Fibroblast of gingiva (primary cell): ENCODE data around the gene ALDH3B2.
"Not testable (repeated sequence)": the region's sequence is repeated elsewhere in the genome, so short reads cannot be mapped to it uniquely, and the experiment has no call there.

ENCODE experiments used
- DNase-seq: peaks from one replicate; pipeline ENCODE4 v3.0.0-alpha.2; 2011; ENCODE audit warnings: low read depth

The ALDH3B2 gene, protein sequence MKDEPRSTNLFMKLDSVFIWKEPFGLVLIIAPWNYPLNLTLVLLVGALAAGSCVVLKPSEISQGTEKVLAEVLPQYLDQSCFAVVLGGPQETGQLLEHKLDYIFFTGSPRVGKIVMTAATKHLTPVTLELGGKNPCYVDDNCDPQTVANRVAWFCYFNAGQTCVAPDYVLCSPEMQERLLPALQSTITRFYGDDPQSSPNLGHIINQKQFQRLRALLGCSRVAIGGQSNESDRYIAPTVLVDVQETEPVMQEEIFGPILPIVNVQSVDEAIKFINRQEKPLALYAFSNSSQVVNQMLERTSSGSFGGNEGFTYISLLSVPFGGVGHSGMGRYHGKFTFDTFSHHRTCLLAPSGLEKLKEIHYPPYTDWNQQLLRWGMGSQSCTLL

DNA sequence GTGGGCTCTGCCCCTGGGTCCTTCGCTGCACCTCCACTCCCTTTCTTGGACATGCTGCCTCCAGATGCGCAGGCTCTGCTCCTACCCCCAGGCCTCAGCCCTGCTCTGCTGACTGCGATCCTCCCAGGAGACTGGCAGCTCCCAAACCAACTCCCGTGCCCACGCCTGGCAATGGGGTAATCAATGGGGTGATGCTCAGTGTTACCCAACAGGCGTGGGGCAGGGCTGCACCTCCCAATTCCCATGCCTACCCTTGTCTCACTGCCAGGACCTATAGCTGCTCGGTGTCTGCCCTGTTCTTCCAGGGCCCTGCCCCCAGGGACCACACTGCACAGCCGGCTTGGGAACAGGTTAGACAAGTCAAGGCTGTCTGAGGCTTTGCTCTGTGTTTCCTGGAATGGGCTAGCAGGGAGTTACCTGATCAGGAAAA is at the start of gene ALDH3B2:
Gene ALDH3B2 (minus strand): TSS at position 182 of the 430 bp plus-strand sequence. CDS start 7,688 bp downstream, outside the sequence.
- no peak for DNase-seq

DNA sequence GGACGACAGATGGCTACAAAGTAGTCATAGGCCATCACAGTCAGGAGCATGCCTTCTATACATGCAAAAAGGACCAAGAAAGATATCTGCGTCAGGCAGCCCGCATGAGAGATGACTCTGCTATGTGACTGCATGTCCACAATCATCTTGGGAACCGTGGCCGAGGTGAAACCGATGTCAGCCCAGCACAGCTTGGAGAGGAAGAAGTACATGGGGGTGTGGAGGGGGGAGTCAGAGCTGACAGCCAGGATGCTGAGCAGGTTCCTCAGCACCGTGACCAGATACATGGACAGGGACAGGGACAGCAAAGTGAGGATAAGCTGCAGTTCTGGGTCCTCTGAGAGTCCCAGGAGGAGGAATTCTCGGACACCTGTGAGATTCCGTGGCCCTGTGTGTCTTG is 48.6 kb upstream of the ALDH3B2 start:
- DNase-seq = not testable (repeated sequence)

DNA sequence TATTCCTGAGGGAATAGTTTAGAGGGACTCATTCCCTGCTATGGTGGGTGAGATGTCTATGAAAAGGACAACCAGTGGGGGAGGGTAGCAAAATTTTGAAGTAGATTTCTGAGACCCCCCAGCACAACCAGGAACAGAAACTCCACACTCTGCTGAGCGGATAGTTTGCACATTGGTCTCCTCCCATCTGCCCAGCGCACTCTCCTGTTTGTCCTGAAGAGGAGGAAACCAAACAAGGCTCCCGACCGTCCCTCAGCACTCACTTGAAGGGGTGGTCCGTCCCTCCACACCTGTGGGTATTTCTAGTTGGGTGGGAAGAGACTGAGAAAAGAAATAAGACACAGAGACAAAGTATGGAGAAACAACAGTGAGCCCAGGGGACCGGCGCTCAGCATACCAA is 41.8 kb upstream of the ALDH3B2 start:
- not testable (repeated sequence) for DNase-seq

DNA sequence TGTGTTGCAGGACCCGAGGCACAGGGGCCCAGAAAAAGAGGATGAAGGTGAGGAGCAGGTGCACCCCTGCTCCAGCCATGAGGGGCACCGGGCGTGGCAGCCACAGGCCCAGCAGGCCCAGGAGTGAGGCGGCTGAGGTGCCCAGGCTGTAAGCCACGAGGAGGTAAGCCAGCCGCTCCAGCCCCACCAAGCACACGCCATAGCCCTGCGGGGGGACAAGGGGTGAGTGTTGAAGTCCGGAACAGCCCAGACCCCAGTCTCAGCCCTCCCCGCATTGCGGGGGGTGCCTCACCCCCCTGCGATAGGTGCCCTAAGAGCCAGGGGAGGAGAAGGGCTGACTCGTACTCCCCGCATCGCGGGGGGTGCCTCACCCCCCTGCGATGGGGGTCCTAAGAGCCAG is 41.4 kb upstream of the ALDH3B2 start:
- not testable (repeated sequence) for DNase-seq

DNA sequence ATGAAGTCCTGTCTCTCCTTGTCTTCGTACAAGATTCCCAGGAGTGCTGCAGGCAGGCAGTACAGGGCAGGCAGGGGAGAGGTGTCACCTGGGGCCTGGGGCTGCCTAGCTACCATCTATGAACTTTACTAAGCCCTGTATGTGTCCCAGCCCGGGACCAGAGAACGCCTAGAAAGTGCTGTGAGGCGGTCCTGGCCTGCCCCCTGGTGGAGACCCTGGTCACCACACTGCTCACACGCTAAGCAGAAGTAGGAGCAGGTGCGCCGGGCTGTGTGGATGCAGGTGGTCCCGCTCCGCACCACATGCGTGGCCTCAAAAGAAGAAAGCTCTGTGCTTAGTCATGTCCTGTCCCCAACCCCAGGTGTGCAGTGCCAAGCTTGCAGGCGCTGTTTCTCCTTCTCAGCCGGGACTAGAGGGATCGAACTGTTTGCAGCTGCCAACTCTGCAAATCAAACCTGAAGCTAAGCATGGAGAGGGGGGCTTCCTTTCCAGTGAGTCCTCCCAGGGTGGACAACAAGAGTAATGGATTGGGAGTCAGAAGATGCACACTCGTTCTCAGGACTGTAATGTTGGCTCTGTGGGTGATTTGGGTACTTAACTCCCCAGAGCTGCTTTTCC is 39.6 kb upstream of the ALDH3B2 start:
- not testable (repeated sequence) for DNase-seq

DNA sequence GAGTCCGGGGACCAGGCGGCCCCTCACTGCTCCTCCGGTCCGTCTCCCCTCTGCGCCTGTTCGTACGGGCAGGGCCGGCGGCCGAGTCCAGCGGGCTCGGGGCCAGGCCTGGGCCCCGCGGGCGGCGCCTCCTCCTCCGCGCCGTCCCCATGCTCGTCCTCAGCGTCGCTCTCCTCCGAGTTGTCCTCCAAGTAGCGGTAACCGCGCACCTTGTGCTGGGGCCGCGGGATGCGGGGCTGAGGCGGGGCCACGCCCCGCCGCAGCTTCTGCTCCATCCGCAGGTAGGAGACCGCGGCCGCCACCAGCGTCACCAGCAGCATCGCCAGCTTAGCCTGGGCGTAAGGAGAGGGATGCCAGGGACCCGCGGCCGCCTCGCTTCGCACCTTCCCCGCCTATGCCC is 37.3 kb upstream of the ALDH3B2 start:
- not testable (repeated sequence) for DNase-seq

DNA sequence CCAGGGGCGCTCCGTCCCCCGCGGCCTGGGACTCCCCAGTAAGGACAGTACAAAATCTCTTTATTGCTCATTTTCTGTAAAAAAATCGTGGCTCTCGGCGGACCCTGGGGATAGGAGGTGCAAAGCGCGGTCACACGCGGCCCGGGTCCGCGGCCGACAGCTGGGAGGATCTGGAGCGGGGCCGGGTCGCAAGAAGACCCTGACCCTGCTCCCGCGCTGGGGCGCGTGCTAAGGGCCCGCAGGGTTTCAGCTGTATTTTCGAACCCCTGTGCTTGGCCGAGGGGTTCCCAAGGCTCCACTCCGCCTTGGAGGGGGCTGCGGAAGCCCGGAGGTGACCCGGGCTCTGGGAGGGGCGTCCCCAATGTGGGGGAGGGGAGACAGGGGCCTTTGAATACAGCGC is 36.8 kb upstream of the ALDH3B2 start:
- DNase-seq = not testable (repeated sequence)

DNA sequence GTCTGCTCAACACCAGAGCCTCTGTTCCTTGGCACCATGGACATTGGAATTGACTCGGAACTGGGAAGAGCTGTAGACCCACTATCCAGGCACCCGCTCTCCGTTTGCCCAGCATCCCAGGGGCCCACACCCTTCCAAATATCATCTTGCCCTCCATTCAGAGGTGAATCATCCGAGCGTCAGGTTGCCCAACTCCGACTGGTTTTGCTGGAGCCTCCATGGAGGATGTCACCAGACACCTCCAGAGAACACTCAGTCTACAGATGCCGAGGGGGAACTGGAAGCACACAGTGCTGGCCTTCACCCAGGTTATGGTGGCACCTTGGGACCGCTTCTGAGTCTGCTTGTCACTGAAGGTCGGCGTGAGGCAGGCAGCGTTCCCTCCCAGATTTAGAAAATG is 35.4 kb upstream of the ALDH3B2 start:
- DNase-seq = not testable (repeated sequence)

DNA sequence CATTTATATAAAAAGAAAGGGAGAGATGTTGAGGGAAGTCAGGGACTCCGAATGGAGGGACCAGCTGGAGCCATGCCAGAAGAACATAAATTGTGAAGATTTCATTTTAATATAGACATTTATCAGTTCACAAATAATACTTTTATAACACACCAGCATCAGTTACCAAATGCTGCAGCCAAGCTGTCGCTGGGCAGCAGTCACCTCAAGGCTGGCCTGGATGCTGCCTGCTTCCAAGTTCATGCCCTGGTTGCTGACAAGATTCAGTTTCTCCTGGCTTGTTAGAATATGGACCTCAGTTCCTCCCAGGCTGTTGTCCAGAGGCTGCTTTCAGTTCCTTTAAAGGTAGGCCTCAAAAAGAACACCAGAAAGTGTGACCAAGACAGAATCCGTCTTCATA is 30.8 kb upstream of the ALDH3B2 start:
- no peak for DNase-seq

DNA sequence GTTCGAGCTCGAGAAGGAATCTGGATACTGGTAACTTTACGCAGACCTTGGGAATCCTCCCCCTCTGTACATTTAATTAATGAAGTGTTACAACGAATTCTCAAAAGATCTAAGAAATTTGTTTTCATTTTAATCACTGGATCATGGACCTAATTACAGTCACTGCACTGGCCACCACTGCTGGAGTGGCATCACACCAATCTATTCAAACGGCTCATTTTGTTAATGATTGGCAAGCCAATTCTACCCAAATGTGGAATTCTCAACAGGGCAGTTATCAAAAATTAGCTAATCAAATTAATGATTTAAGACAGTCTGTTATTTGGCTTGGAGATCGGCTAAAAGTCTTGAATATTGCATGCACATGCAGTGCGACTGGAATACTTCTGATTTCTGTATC is 30.1 kb upstream of the ALDH3B2 start:
- DNase-seq = no peak

DNA sequence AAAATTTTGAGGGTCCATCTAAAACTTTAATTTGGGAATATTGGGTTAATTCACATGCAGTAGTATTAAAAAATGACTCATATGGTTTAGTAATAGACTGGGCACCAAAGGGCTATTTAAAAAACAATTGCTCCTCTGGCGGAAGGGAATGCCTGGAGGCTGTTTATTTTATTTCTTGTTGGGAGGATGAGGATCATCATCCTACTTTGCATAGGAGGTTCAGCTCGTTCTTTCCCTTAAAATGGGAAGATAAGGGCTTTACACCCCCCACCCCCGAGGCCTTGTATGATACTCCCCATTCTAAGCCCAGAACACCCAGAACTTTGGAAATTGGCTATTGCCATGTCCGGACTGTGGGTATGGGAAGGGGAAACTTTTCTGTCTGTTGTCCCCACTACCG is 29.3 kb upstream of the ALDH3B2 start:
- not testable (repeated sequence) for DNase-seq

DNA sequence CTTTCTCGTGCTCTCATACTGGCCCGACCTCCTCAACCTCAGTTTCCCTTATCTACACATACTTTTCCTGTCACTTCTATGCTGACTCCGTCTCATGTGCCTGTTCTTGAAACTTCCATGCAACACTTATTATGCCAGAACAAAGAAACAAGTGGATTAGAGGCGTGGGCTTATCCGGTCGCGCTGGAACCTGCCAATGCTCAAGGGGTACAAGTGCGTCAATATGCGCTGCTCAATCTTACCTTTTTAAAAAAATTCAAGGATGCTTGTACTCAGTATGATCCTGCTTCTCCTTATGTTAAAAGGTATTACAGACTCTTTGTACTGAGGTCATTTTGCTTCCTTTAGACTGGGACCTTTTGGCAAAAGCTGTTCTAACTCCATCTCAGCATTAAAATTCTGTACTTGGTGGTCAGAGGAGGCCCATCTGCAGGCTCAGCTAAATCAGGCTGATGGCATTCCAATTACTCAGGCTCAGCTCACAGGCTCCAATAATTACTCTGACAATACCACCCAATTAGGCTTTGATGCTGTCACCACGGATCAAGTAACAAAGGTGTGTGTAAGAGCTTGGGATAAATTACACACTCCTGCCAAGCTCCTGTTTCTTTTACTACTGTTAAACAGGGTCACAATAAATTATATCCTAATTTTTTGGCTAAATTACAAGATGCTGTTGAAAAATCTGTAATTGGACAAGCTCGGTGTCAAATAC is 26.3 kb upstream of the ALDH3B2 start:
- DNase-seq = no peak

DNA sequence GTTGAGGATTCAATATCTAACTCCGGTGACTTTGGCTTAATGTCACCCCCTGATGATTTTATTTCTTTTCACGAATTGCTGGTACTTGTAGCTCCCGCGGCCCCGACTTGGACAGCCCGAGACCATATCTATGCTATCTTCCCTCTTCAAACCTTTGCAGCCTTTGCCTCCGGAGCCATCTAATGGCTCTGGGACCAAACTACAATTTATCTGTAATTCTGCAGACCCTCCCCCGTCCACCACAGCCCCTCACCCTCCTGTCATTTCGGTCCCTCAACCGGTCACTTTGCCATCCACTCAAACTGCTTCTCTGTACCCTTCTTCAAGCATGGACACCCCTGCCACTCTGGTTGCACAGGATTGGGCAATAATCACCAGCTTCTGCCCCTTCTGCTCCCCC is 25.7 kb upstream of the ALDH3B2 start:
- no peak for DNase-seq

DNA sequence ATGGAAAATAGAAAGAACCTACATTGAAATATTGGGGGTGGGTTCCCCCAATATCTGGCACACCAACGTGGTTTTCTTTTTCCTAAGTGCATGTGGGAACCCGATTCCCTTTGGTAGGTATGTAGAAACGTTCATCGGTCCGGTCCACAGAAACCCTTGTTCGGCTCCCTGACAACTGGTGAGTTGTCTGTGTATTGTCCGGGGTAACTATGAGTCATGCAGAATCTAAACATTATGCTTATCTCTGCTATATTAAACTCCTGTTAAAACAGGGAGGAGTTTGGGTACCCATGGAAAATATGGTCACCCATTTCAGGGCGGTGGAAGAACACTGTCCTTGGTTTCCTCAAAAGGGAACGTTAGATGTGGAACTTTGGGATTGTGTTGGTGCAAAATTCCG is 25.1 kb upstream of the ALDH3B2 start:
- no peak for DNase-seq

DNA sequence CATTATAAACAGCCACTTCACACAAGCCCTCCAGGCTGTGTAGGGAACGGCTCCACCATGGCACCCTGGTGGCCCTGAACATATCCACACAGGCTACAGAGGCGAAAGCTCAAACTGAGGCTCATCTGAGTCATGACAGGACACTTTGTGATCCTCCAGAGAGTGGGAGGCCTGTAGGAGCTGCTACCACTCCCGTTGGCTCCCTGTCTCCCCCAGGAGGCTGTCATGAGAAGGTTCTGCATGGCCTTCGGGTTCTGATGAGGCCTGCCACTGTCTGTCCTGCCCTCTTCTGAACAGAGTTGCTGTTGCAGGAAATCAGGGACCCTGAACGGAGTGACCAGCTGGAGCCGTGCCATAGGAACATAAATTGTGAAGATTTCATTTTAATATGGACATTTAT is 23.8 kb upstream of the ALDH3B2 start:
- no peak for DNase-seq

DNA sequence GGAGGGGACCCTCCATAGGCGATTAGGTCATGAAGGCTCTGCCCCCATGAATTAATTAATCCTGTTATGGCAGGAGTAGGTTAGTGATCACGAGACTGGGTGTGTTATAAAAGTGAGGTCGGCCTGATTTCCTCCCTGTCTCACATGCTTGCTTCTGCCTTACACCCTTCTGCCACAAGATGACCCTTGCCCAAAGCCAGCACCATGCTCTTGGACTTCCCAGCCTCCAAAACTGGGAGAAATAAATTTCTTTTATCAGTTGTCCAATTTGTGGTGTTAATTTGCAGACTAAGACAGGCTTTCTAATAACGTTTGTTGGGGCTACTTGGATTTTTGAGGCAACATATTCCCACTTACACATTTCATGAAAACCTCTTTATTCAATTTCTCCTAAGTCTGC is 23.4 kb upstream of the ALDH3B2 start:
- DNase-seq = no peak

DNA sequence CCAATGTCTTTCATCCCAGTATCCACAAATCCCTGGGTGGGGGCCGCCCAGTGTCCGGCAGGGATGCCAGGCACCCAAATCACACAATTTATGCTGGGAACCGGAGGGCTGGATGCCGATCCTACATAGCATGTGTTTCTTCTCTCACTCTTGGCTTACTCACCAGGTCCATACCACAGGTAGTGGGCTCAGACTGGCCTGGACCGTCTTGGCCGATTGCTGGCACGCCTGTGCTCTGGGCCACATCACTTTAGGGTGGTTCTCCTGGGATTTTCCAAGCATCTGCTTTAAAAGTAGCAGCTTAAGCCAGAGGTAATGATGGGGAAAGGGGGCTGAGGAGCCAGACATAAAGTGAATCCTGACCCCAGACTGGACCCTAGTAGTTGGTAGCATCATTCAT is 22.6 kb upstream of the ALDH3B2 start:
- DNase-seq = no peak

DNA sequence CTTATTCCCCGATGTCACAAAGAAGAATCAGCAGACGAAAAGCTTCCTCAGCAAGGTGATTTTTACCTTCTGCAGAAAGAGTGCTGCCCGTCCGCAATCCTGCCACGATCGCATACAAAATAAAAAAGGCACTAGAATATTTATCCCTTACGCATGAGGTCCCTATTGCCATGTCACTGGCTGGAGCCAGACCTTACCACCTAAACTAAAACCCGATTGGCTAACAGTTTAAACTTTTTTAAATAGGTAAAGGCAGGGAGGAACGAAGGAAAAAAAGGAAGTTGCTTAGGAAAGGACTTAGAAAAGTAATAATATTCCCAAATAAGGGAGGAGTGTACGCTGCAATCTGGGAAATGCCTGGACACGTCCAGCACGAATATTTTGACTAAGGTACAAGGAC is 21.2 kb upstream of the ALDH3B2 start:
- no peak for DNase-seq

DNA sequence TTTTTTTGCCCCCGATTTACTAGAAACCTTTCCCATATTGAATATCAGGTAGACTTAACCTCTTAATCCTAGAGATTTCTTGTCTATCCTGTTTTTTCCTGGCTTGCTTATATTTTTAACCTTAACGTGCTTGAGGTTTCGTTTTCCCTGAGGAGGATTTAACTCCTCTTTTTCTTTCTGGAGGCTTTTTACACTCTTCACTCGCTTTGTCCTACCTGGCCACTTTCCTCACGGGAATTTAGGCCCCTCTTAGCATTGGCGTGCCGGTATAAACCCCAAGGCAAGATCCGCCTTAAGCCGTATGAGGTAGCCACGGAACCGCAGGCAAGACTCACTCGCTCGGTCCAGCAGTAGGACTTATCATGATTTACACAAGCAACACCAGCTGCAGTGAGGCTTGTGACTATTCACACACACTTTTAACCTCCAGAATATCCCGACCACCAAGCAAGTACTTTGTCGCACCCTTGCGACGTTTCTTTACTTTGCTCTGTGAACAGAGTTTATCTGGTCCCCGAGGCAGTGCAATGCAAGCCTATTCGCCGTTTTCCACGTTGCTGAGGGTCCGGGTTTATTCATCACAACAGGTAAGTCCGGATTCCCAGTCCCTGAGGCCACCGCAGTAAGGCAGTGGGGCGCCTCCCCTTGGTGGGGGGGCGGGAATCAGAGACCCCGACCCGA is 20.6 kb upstream of the ALDH3B2 start:
- DNase-seq = no peak

DNA sequence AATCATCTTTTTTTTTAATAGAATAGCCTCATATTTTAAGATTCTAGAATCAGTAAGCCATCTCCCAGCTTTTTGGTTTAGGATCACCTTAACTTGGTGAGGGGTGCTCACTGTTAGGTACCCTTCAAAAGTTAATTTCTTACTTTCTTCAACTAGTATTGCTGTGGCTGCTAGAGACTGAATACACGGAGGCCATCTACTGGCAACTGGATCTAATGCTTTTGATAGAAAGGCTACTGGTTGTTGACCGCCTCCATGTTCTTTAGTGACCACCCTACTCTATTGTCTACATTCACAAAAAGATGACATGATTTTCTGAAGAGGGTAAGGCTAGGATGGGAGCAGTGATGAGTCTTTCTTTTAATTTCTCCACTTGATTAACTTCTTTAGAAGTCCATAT is 16.7 kb upstream of the ALDH3B2 start:
- DNase-seq = no peak

DNA sequence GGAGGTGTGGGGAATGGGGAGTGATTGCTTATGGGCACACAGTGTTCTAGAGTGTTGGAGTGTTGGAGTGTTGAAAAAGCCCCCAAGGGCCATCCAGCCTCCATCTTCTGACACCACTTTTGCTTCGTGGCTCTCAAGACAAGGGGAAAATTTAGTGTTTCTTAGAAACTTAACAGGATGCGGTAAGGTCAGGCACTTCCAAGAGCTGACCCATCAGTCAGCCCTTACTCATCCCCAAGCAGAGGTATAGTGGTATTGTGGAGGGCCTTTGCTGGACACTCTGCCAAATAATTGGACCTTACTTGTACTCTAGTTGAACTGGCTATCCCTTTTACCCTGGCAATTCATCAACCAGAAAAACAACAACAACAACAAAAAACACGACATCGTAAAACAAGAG is 14.8 kb upstream of the ALDH3B2 start:
- no peak for DNase-seq

DNA sequence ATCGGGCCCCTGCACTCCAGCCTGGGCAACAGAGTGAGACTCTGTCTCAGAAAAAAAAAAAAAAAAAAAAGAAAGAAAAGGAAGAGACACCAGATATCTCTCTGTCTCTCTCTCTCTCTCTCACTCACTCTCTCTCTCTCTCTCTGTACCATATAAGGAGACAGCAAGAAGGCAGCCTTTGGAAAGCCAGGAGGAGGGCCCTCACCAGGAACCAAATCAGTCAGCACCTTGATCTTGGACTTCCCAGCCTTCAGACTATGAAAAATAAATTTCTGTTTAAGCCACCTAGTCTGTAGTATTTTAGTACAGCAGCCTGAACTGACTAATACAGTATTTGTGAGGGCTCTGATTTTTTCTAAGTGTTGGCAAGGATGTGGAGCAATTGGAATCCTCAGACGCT is 13.6 kb upstream of the ALDH3B2 start:
- DNase-seq = no peak
